ENCODE results near the gene FBXL7.
"Not testable (repeated sequence)": the region's sequence is repeated elsewhere in the genome, so short reads cannot be mapped to it uniquely, and the experiment has no call there.

FBXL7 gene

GRCh38 chr5:15837551-15838289 is 337.7 kb downstream of the FBXL7 start:
- Histone ChIP-seq H3K4me1 (ENCODE audit: control insufficient read depth in 5 of 5, insufficient read depth in 5 of 5, low read length in 5 of 5) (peaks cover 0 to 8% (median 0%) of the 10 kb centered on the region in 5 donors), H3K4me3 (ENCODE audit: low read depth in 1 of 5, low read length in 5 of 5) (no peak overlapping the region), H3K9me3 (ENCODE audit: control insufficient read depth in 5 of 5, low read length in 5 of 5) (peaks cover 0 to 8% (median 0%) of the 10 kb centered on the region in 5 donors), H3K27ac (ENCODE audit: low read depth, low read length) (no peak overlapping the region), H3K9ac (ENCODE audit: low read length in 5 of 5) (no peak overlapping the region), H3K36me3 (ENCODE audit: control insufficient read depth in 5 of 5, insufficient read depth in 5 of 5, low read length in 5 of 5) (no peaks in the 10 kb centered on the region), H3K27me3 (ENCODE audit: control insufficient read depth in 5 of 5, insufficient read depth in 4 of 5, low read length in 5 of 5) (no peaks in the 10 kb centered on the region)

- Histone ChIP-seq H3K9me3 (ENCODE audit: control insufficient read depth in 5 of 5, low read length in 5 of 5) (peaks cover 0 to 8% (median 0%) of the 10 kb centered on the region in 5 donors), H3K36me3 (ENCODE audit: control insufficient read depth in 5 of 5, insufficient read depth in 5 of 5, low read length in 5 of 5) (no peaks in the 10 kb centered on the region), H3K27me3 (ENCODE audit: control insufficient read depth in 5 of 5, insufficient read depth in 4 of 5, low read length in 5 of 5) (no peaks in the 10 kb centered on the region), H3K9ac (ENCODE audit: low read length in 5 of 5) (no peak overlapping the region), H3K4me1 (ENCODE audit: control insufficient read depth in 5 of 5, insufficient read depth in 5 of 5, low read length in 5 of 5) (no peaks in the 10 kb centered on the region), H3K27ac (ENCODE audit: low read depth, low read length) (no peak overlapping the region), H3K4me3 (ENCODE audit: low read depth in 1 of 5, low read length in 5 of 5) (no peak overlapping the region)
These were observed 344.3 kb downstream of the FBXL7 start for GRCh38 chr5:15844253-15844652.

- no peaks in the 10 kb centered on the region for H3K4me1 ChIP-seq (ENCODE audit: control insufficient read depth in 5 of 5, insufficient read depth in 5 of 5, low read length in 5 of 5)
- H3K9ac ChIP-seq (ENCODE audit: low read length in 5 of 5): no peak overlapping the region
- no peak overlapping the region for H3K4me3 ChIP-seq (ENCODE audit: low read depth in 1 of 5, low read length in 5 of 5)
- H3K9me3 ChIP-seq (ENCODE audit: control insufficient read depth in 5 of 5, low read length in 5 of 5): peaks cover 0 to 8% (median 0%) of the 10 kb centered on the region in 5 donors
- no peaks in the 10 kb centered on the region for H3K27me3 ChIP-seq (ENCODE audit: control insufficient read depth in 5 of 5, insufficient read depth in 4 of 5, low read length in 5 of 5)
- H3K36me3 ChIP-seq (ENCODE audit: control insufficient read depth in 5 of 5, insufficient read depth in 5 of 5, low read length in 5 of 5): no peaks in the 10 kb centered on the region
- no peak overlapping the region for H3K27ac ChIP-seq (ENCODE audit: low read depth, low read length)
These were observed 344.9 kb downstream of the FBXL7 start for GRCh38 chr5:15844871-15845270.

GRCh38 chr5:15850536-15850935 is 350.6 kb downstream of the FBXL7 start:
- H3K4me1 ChIP-seq (ENCODE audit: control insufficient read depth in 5 of 5, insufficient read depth in 5 of 5, low read length in 5 of 5): peaks cover 0 to 29% (median 9%) of the 10 kb centered on the region in 5 donors
- peak overlapping the region in 2 of 5 donors; percentile 14 to 40 for H3K4me3 ChIP-seq (ENCODE audit: low read depth in 1 of 5, low read length in 5 of 5)
- H3K9me3 ChIP-seq (ENCODE audit: control insufficient read depth in 5 of 5, low read length in 5 of 5): no peaks in the 10 kb centered on the region
- H3K27ac ChIP-seq (ENCODE audit: low read depth, low read length): no peak overlapping the region
- no peaks in the 10 kb centered on the region for H3K36me3 ChIP-seq (ENCODE audit: control insufficient read depth in 5 of 5, insufficient read depth in 5 of 5, low read length in 5 of 5)
- H3K27me3 ChIP-seq (ENCODE audit: control insufficient read depth in 5 of 5, insufficient read depth in 4 of 5, low read length in 5 of 5): no peaks in the 10 kb centered on the region
- no peak overlapping the region for H3K9ac ChIP-seq (ENCODE audit: low read length in 5 of 5)

- peak overlapping the region in 2 of 5 donors; percentile 14 to 40 for H3K4me3 ChIP-seq (ENCODE audit: low read depth in 1 of 5, low read length in 5 of 5)
- H3K4me1 ChIP-seq (ENCODE audit: control insufficient read depth in 5 of 5, insufficient read depth in 5 of 5, low read length in 5 of 5): peaks cover 0 to 29% (median 9%) of the 10 kb centered on the region in 5 donors
- no peak overlapping the region for H3K9ac ChIP-seq (ENCODE audit: low read length in 5 of 5)
These were observed 351.0 kb downstream of the FBXL7 start for GRCh38 chr5:15850939-15851341.

GRCh38 chr5:15852217-15852616 is 352.2 kb downstream of the FBXL7 start:
- Histone ChIP-seq H3K27me3 (ENCODE audit: control insufficient read depth in 5 of 5, insufficient read depth in 4 of 5, low read length in 5 of 5) (no peaks in the 10 kb centered on the region), H3K4me3 (ENCODE audit: low read depth in 1 of 5, low read length in 5 of 5) (no peak overlapping the region), H3K9me3 (ENCODE audit: control insufficient read depth in 5 of 5, low read length in 5 of 5) (no peaks in the 10 kb centered on the region), H3K27ac (ENCODE audit: low read depth, low read length) (no peak overlapping the region), H3K36me3 (ENCODE audit: control insufficient read depth in 5 of 5, insufficient read depth in 5 of 5, low read length in 5 of 5) (no peaks in the 10 kb centered on the region), H3K9ac (ENCODE audit: low read length in 5 of 5) (no peak overlapping the region), H3K4me1 (ENCODE audit: control insufficient read depth in 5 of 5, insufficient read depth in 5 of 5, low read length in 5 of 5) (peaks cover 0 to 29% (median 9%) of the 10 kb centered on the region in 5 donors)

More at GRCh38 chr5:15850939-15851341, 351.0 kb downstream of the FBXL7 start:
- Histone ChIP-seq H3K27me3 (ENCODE audit: control insufficient read depth in 5 of 5, insufficient read depth in 4 of 5, low read length in 5 of 5) (no peaks in the 10 kb centered on the region), H3K9me3 (ENCODE audit: control insufficient read depth in 5 of 5, low read length in 5 of 5) (no peaks in the 10 kb centered on the region), H3K27ac (ENCODE audit: low read depth, low read length) (no peak overlapping the region), H3K36me3 (ENCODE audit: control insufficient read depth in 5 of 5, insufficient read depth in 5 of 5, low read length in 5 of 5) (no peaks in the 10 kb centered on the region)

GRCh38 chr5:15852949-15853348 is 353.0 kb downstream of the FBXL7 start:
- Histone ChIP-seq H3K4me1 (ENCODE audit: control insufficient read depth in 5 of 5, insufficient read depth in 5 of 5, low read length in 5 of 5) (peaks cover 0 to 29% (median 9%) of the 10 kb centered on the region in 5 donors), H3K4me3 (ENCODE audit: low read depth in 1 of 5, low read length in 5 of 5) (no peak overlapping the region), H3K27me3 (ENCODE audit: control insufficient read depth in 5 of 5, insufficient read depth in 4 of 5, low read length in 5 of 5) (no peaks in the 10 kb centered on the region), H3K27ac (ENCODE audit: low read depth, low read length) (no peak overlapping the region), H3K9me3 (ENCODE audit: control insufficient read depth in 5 of 5, low read length in 5 of 5) (no peaks in the 10 kb centered on the region), H3K9ac (ENCODE audit: low read length in 5 of 5) (no peak overlapping the region), H3K36me3 (ENCODE audit: control insufficient read depth in 5 of 5, insufficient read depth in 5 of 5, low read length in 5 of 5) (no peaks in the 10 kb centered on the region)

- Histone ChIP-seq H3K4me3 (ENCODE audit: low read depth in 1 of 5, low read length in 5 of 5) (no peak overlapping the region), H3K4me1 (ENCODE audit: control insufficient read depth in 5 of 5, insufficient read depth in 5 of 5, low read length in 5 of 5) (peaks cover 0 to 10% (median 1%) of the 10 kb centered on the region in 5 donors), H3K9ac (ENCODE audit: low read length in 5 of 5) (no peak overlapping the region), H3K27me3 (ENCODE audit: control insufficient read depth in 5 of 5, insufficient read depth in 4 of 5, low read length in 5 of 5) (no peaks in the 10 kb centered on the region), H3K9me3 (ENCODE audit: control insufficient read depth in 5 of 5, low read length in 5 of 5) (peaks cover 0 to 4% (median 0%) of the 10 kb centered on the region in 5 donors), H3K27ac (ENCODE audit: low read depth, low read length) (no peak overlapping the region), H3K36me3 (ENCODE audit: control insufficient read depth in 5 of 5, insufficient read depth in 5 of 5, low read length in 5 of 5) (no peaks in the 10 kb centered on the region)
These were observed 358.3 kb downstream of the FBXL7 start for GRCh38 chr5:15858326-15858725.

- H3K4me1 ChIP-seq (ENCODE audit: control insufficient read depth in 5 of 5, insufficient read depth in 5 of 5, low read length in 5 of 5): peaks cover 0 to 8% (median 0%) of the 10 kb centered on the region in 5 donors
- H3K27me3 ChIP-seq (ENCODE audit: control insufficient read depth in 5 of 5, insufficient read depth in 4 of 5, low read length in 5 of 5): no peaks in the 10 kb centered on the region
- no peak overlapping the region for H3K9ac ChIP-seq (ENCODE audit: low read length in 5 of 5)
- no peak overlapping the region for H3K4me3 ChIP-seq (ENCODE audit: low read depth in 1 of 5, low read length in 5 of 5)
- peaks cover 0 to 7% (median 0%) of the 10 kb centered on the region in 5 donors for H3K9me3 ChIP-seq (ENCODE audit: control insufficient read depth in 5 of 5, low read length in 5 of 5)
- H3K36me3 ChIP-seq (ENCODE audit: control insufficient read depth in 5 of 5, insufficient read depth in 5 of 5, low read length in 5 of 5): no peaks in the 10 kb centered on the region
- no peak overlapping the region for H3K27ac ChIP-seq (ENCODE audit: low read depth, low read length)
These were observed 364.7 kb downstream of the FBXL7 start for GRCh38 chr5:15864536-15865215.

GRCh38 chr5:15872259-15872658 is 372.3 kb downstream of the FBXL7 start:
- H3K27ac ChIP-seq (ENCODE audit: low read depth, low read length); H3K27me3 ChIP-seq (ENCODE audit: control insufficient read depth in 5 of 5, insufficient read depth in 4 of 5, low read length in 5 of 5); H3K4me1 ChIP-seq (ENCODE audit: control insufficient read depth in 5 of 5, insufficient read depth in 5 of 5, low read length in 5 of 5); H3K4me3 ChIP-seq (ENCODE audit: low read depth in 1 of 5, low read length in 5 of 5); H3K9ac ChIP-seq (ENCODE audit: low read length in 5 of 5); H3K36me3 ChIP-seq (ENCODE audit: control insufficient read depth in 5 of 5, insufficient read depth in 5 of 5, low read length in 5 of 5): not testable (repeated sequence)
- H3K9me3 ChIP-seq (ENCODE audit: control insufficient read depth in 5 of 5, low read length in 5 of 5): peaks cover 0 to 12% (median 3%) of the 10 kb centered on the region in 5 donors
